Right ventricle myocardium inferior (tissue), 1 donor: Measurements from ENCODE around the gene ZNF275. TPM values are rescaled to one million over a fixed set of nuclear protein-coding genes. Genes with fewer than 3 reads are reported as not detected.

Source experiments
- ATAC-seq: fragments of 200-7000 bp; cut with Tn5 transposase; one replicate; pipeline ENCODE4 v1.9.1; 2020; ENCODE audit warnings: mild to moderate bottlenecking, moderate library complexity
- DNase-seq: peaks from one replicate; pipeline ENCODE4 v3.0.0; 2021; ENCODE audit errors: missing footprints
- intact Hi-C: fragments of 100-400 bp; cut with DNase I; formaldehyde crosslinking; loops from one replicate; pipeline ENCODE4 v1.11.0; 2022
- total RNA-seq: library from RNA; stranded (reverse); fragmentation: NEBNext Ultra II Directional; extraction: Animal tissue kit (Norgen Biotek cat#: 25700); gene quantifications from one replicate; pipeline ENCODE4 v1.2.1, GENCODE V29; 2021
- donor health status: DM: no; HTN: yes; CAD: no; lungs with severe emphysema.

Gene ZNF275
- total RNA-seq, 1 donor from 2014 or later: 6.5 TPM

DNA sequence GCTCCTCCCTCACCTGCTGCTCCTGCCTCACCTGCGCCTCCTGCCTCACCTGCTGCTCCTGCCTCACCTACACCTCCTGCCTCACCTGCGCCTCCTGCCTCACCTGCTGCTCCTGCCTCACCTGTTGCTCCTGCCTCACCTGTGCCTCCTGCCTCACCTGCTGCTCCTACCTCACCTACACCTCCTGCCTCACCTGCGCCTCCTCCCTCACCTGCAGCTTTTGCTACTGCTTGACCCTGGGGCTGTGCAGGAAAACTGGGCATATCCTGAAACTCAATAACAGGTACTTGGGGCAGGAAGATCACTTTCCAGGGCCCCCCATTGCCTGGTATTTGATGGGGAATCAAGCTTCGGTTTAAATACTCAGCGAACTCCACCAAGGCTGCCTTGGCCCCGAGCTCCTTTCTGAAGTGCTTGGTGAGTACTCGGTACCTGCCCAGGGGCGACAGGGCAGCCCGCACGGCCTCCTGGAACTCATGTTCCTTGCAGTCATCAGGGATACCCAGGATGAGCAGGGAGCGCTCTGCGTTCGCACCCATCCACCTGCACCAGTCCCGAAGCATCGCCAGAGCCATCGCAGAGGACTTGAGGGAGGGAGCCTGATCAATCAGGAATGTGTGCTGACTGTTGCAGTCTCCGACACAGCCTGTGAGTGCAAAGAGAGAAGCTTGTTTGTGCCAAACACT lies 64.5 kb downstream of the ZNF275 start:
- intact Hi-C loops: no loop called here
- no peak for ATAC-seq
- DNase-seq: no peak

DNA sequence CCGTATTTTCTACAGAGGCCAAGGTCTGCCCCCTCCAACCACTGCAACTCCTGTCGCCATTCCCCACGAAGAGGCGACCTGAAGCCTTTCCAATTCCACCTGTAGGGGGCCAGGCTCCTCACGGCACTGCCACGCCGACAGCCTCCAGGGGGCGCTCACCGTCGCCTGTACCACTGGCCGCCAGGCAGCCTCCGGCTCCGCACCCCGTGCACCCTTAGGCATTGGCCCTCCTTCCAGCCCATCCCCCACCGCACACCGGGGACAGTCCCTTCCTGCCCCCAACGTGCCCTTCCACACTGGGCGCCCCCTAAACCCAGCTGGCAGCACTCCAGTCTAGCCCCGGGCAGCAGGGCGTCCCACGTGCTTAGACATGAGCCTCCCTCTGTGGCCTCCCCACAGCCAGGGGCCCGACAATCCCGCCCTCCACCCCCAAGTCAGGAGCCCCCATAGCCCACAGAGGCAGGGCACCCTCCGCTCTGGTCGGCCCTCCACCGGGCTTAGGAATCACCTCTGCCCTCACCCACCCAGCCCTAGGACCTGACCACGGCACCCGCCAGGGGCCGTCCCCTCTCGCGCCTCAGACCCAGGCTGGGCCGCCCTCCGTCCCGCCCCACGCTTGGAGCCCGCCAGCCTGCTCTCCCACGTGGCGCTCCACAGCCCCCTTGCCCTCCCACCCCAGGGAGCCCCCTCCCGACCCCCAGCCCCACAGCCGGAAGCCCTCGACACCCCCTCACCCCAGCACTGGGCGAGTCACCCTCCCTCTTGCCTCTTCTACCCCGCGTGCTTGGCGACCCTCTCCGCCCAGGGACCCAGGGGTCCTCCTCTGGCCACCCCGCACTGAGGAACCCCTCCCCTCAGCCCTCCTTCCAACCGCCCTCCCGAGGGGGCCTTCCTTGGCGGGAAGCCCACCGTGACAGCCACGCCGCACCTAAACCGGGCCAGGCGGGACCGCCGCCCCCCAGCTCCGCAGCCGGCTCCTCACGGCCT lies 66.5 kb downstream of the ZNF275 start:
- intact Hi-C loops: no loop called here
- peak; percentile 75 for DNase-seq
- no peak for ATAC-seq

DNA sequence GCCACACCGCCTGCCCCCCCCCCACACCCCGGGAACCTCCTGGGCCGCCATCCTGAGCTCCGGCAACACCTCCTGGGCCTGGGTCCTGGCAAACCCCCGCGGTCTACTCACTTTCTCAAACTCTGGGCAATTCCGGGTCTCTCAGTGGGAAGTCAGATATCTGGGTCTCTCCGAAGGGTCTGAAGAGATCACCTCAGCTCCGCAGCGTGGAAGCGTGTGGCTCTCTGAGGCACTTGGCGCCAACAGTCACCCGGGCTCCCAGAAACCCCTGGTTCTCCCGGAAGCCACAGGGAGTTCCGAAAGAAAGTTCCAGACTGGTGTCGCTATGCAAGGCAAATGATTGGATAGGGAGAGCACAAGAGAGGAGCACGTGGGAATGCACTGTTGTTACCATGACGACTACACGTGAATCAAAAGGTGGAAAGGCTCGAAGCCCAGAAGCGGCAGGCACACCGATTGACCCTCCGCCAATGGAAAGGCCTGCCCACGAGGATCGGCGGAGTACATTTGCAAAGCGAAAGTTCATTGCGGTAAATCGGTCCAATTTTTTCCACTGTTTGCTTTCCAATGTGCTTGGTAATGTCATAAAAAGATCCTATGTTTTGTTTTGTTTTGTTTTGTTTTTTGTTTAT lies 67.3 kb downstream of the ZNF275 start, which contains the start of gene PNMA6E:
TSS of gene PNMA6E (minus strand) at position 218 of the 632 bp plus-strand sequence. CDS start 2,501 bp downstream, outside the sequence.
- intact Hi-C loops: no loop called here
- ATAC-seq (no peak), DNase-seq (no peak)

Other genes with a start within 250 kb of the ZNF275 start
- not detected for gene MAGEA1, start 154.9 kb upstream of the ZNF275 start, total RNA-seq
- gene PNMA6F, start 12.4 kb upstream of the ZNF275 start, total RNA-seq: not detected
- gene PNMA6E, start 67.2 kb downstream of the ZNF275 start, total RNA-seq: not detected
- gene ZFP92, start 77.3 kb downstream of the ZNF275 start, total RNA-seq: 0.65 TPM
- not detected for gene TREX2, start 111.9 kb downstream of the ZNF275 start, total RNA-seq
- 18.5 TPM for gene HAUS7, start 136.4 kb downstream of the ZNF275 start, total RNA-seq
- 42.2 TPM for gene BGN, start 160.8 kb downstream of the ZNF275 start, total RNA-seq
- not detected for gene ATP2B3, start 183.5 kb downstream of the ZNF275 start, total RNA-seq